MM.1S (cell line): ENCODE measurements around the gene MICALL2.

Experiments
- CTCF ChIP-seq: fragments of 300-600 bp; sonication (generic); IDR thresholded peaks from 2 replicates; pipeline ENCODE4 v1.5.1; 2016; ENCODE audit warnings: antibody characterized with exemption, low read length, mixed read lengths
- EZH2 ChIP-seq: fragments of 300-600 bp; sonication (generic); optimal IDR thresholded peaks from 2 replicates; pipeline ENCODE3; 2017; ENCODE audit warnings: low read depth, mild to moderate bottlenecking, antibody characterized with exemption, low read length, mixed read lengths
- EZH2phosphoT487 ChIP-seq: fragments of 300-600 bp; sonication (generic); IDR thresholded peaks from 2 replicates; pipeline ENCODE4 v1.6.1; 2018; ENCODE audit warnings: antibody characterized with exemption, low read length

GRCh38 chr7:1413936-1414639 lies 45.2 kb downstream of the MICALL2 start:
- TF ChIP-seq CTCF (no peak), EZH2phosphoT487 (no peak), EZH2 (no peak)
